Stimulated activated CD4-positive, alpha-beta T cell treated with anti-CD3 and anti-CD28 coated beads, Interleukin-15, amount 100 ng/mL, for 48 hours (primary cell): ENCODE measurements around the gene RUNX1.
"Not testable (repeated sequence)": the region's sequence is repeated elsewhere in the genome, so short reads cannot be mapped to it uniquely, and the experiment has no call there.

Source experiments
- DNase-seq, 2 donors: peaks; one replicate each; pipeline ENCODE4 v3.0.0-alpha.2; 2020; ENCODE audit warnings: low read depth in 2 of 2

Gene RUNX1

DNA sequence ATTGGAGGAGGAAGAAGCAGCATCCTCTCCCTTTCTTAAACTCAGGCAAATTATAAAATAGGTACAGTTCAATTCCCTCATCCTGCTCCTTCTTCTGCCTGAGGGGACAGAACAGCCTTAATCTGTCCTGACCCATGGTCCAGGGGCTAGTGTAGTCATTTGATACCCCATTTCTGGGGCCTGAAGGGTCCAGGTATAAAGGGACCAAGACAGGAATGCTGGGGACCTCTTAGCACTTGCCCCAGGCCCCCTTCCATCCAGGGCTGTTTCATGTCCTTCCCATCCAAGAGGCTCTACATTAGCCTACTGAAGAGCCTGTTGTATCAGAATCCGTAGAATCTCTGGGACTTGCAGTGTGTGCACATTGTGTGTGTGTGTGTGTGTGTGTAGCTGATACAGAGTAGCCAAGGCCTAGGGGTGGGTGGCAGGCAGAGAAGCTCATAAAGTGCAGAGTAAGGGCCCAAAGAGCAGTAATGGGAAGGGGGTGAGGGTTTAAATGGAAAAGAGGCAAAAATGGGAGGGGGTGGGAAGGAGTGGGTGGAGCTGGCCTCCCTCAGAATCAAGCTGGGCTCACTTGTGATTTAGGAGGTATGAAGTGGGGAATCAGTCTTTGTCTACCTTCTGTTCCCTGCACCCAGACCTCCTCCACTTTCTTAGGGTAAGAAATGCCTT is 32.4 kb downstream of the RUNX1 start:
- no peak for DNase-seq

DNA sequence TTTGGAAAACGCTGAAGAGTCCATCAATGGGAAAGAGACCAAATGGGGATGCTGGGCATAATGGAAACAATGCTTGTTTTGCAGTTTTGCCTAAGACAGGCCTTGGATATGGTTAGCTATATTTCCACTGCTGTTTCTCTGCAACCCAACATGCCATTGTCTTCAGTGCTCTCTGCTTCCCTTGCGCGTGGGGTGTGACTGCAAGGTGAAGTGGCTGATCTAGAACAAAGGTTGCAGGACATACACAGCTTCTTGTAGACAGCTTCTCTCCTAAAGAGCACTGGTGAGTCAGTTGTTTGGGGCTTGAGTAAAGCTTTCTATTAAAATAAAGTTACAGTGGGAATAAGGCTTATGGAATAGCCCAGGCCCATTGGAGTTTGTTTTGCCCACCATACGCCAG is 33.0 kb downstream of the RUNX1 start:
- DNase-seq, result no peak

DNA sequence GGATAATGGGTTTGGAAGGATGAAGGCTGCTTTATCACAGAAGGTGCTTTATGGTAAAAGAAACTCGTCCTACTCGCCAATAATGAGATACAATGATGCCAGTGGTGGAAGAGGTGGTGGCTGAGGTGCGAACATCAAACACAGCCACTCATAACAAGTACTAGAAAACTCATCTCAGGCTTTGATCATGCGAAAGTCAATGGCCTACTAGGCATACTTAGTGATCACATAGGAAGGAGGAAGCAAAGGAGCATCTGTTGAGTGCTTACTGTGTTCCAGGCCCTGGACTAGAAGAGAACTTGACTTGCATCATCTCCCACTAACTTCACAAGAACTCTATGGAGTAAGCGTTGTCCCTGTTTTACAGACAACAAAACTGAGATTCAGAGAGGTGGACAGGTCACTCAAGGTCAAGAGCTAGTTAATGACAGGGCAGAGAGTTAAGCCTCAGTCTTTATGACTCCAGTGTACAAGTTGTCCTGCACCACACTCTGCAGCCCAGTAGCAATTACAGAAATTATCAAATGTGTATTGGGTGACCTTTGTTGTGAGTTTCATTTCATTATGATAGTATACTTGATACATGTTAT is 33.6 kb downstream of the RUNX1 start:
- DNase-seq, result no peak

DNA sequence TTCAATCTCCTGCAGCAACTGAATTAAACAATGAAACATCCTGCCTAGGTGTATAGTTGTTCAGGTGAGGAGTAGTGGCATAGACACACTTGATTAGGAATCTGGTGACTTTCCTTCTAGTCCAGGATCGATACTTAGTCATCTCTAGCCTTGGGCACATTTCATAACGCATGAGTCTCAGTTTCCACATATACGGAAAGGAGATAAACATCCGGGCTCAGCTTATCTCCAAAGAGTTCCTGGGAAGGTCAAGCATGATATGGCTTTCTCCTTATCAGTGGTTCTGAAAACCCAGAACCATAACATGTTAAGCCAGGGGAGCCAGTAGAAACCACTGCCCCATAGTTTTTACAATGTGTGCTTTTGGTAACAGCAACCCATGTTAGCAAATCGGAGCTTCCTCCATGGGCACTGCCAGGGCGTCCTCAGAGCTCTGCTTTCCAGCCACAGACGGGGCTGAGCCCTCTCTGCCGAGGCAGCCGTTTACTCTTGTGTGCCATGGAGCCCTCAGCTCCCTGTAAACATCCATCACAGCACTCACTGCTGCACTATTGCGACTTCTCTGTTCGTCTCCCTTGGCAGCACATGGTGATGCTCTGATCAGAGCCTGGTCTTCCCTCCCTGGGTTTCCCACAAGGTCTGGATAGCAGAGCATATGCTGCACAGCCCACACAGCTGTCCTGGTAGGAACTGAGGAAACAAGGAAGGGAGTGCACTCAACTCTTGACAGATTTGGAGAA is 34.6 kb downstream of the RUNX1 start:
- no peak for DNase-seq

DNA sequence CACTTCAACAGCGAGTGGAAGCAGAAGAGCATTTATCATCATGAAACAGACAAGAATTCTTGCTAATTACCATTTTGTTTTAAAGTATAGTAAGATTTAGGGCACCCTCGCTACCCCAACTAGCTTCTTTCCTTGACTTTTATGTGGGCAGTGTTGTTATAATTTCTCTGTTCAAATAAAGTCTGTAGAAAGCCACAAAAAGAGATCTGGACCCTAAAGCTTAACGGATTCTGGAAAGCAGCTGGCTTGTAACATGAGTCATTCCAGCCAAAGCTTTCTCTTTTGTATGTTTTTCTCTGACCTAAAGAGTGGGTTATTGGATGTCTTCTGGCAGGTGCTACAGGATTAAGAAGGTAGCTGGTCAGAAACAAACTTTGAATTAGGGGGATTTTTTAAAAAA is 37.4 kb downstream of the RUNX1 start:
- DNase-seq, result no peak

DNA sequence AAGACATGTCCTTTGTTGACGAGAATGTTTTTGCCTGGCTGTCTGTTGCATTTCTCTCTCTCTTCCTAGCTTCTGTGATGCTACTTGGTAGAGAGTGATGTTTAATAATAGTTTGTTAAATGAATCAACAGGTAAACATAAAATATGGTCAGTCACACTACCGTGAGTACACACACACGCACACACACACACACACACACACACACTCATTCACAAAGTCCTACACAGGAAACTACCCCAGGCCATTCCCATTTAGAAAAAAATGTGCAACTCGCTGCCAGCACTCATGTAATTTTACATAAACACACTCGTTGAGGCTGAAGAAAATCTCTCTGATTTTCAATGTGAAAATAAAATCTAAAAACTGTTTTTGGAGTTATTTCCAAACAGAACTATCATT is 38.7 kb downstream of the RUNX1 start:
- DNase-seq, result no peak

DNA sequence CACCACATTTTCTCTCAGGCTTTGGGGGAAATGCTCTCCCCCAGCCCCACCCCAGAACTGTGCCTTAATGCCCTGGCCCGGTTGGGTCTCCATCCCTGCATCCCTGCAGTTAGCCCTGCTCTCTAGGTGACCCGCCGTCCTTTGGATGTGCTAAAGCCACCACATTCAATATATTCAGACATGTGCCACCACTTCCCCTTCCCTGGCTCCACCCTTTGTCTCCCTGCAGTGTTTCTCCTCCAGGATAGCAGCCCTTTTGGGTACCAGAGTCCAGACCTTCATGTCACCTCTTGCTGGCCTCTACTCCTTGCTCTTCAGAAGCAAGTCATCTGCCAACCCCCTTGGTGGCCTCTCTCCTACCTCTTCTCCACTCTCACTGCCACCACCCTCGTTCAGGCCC is 41.8 kb downstream of the RUNX1 start:
- DNase-seq, result no peak

DNA sequence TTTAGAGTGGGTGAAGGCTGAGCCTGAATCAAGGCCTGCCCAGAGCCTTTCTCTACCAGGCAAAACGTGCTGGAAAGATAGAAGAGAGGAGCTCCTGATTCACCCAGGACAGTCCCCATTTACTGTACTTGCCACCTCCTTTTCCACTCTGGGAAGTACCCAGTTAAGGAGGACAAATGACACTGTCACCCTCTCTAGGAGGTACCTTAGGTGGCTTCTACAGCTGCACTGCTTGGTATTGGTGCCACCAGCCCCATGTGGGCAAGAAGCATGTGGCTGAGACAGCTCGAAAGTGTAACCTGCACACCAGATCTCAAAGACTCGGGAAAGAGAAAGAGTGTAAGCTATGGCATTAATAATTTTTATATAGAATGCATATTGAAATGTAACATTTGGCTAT is 42.3 kb downstream of the RUNX1 start:
- DNase-seq, result no peak

DNA sequence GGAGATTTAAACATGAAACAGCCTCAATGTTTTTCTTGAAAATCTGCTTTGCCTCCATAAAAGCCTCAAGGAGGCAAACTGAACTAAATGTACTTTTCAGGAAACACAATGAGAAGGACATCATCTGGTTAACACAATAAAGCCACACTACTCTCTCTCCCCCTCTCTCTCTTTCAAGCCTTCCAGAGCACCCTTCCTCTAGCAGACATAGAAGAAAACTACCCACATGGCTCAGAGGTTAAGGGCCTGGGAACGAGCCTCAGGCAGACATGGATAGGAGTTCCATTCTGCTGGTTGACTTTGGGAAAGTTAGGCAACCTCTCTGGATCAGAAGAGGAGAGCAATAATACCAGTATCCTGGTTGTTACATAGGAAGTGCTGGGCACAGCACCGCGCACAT is 42.9 kb downstream of the RUNX1 start:
- no peak for DNase-seq

DNA sequence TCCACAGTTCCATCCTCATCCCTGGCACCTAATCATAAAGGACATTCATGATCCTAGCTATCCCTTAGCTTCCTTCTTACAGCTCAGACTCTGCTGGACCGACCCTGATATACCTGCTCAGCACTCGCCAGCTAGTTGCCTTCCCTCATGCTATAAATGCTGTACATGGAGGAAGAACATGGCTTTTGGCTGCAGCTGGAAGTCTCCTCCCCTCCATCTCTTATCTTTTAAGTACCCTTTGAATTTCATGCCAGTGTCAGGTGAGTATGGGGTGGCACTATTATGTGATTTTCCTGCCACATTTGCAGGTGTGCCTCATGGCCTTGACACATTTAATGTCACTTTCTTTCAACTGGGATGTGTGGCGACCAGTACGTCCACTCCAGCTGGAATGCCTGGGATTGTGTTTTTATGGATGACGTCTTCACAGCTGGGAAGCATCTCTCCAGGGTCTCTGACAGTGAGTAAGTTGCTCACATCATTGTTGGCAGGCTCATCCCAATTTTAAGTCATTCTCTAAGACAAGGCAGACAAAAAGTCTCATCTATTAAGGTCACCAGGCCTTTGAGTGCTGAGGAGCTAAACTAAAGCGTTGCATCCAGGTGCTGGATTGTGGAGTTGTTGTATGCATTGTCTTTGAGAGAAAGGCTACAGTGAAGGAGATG is 43.4 kb downstream of the RUNX1 start:
- DNase-seq, result no peak

DNA sequence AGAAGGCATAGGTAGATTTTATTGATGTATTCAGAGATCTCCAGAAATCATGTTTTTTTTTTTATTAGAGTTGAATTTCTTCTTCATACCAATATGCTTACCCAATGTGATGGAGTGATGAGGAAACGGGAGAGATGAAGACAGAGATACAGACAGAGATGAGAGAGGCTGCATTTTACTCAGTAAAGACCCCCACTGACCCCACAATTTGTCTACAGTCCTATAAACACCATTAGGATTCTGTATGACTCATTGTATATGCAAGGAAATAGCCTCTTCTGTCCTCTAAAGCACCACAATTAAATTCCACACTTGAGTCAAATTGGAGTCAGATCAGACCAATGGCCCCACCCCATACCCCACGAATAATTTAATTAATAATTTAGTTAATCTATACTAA is 44.0 kb downstream of the RUNX1 start:
- no peak for DNase-seq

DNA sequence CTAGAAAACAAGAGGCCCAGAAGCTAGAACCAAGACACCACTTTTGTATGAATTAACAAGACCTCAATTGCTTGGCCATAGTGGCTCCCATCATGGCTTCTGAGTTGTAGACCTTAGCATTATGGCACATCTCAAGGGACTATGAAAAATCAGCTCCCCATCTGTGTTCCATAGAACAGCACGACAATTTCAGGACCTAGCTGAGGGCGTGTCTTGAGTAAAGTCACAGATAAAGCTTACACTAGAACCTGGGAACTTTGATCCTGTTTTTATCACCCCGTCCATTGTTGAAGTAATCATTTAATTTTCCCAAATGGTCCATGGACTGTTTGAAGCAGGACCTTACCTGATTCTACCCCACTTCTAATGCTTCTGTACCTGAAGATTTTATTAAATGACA is 44.8 kb downstream of the RUNX1 start:
- DNase-seq, result no peak

DNA sequence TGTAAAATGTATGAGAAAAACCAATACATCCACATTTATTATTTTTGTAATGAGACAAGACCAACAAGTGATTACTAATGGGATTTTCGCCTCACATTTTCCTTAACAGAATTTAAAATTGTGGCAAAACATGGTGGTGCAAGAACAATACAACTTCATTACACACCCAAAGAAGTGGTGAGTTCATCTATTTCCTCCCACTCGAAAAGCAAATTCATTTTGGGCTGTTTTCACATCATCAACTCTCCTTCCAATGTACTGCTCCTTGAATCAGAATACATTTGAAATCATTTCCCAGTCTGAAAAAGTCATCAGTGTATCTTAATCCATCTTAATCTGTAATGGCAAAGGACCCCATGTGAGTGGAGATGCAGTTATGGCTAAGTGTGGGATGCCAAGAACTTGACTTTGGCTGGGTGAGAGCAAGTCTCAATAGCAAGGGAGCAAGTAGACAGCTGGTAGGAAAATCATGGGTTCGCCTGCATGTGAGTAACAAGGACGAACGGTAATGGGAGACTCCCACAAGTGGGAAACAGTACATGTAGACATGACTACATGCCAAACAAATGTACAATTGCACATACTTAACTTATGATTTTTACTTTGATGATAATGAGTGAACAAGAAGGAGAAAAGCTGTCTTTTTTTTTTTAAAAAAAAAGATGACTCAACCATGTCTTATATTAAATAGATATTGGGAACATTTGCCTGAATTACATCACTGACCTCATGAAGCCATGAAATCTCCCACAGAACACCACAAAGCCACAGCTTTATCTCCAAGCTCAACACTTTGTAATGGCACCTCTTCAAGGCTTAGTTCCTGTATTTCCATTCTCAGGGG is 46.0 kb downstream of the RUNX1 start:
- no peak for DNase-seq

DNA sequence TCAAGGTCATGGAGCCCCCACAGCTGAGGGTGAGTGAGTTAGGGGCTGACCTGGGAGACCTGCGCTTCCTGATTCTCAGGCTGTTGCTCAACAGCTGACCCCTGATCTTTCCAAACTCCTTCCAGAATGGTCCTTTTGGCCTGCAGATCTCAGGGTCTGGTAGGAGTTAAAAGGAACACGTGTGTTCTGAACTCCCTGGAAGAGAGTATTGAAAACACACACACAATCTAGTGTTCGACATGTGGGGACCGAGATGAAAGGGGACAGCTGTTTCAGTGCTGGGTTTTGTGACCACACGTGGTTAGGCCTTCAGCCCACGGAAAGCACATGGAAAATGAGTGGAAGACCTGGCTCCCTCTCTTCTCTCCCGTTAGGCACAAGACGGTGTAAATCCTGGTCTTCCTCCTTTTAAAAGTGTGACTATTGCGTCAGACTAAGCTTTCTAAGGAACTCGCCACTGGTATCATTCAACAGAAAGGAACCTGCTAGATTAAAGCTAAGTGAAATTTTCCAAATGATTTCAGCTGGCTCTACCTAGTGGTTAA is 49.6 kb downstream of the RUNX1 start:
- no peak for DNase-seq

DNA sequence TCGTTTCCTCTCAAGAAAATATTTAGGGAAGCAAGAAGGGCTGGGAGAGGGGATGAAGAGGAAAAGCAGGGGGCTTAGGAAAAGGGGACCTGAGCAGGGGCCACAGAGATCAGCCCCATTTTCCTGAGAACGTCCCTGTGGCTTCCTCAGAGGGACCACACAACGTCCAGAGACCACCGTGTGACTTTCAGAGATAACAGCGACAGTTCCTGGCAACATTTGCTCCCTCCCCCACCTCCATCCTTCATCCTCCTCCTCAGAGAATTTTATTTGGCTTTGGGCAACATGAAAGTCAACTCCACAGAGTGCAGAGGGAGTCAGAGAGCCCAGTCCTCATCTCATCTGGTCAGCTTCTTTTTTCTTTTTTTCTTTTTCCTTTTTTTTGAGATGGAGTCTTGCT is 50.9 kb downstream of the RUNX1 start:
- DNase-seq, result no peak

DNA sequence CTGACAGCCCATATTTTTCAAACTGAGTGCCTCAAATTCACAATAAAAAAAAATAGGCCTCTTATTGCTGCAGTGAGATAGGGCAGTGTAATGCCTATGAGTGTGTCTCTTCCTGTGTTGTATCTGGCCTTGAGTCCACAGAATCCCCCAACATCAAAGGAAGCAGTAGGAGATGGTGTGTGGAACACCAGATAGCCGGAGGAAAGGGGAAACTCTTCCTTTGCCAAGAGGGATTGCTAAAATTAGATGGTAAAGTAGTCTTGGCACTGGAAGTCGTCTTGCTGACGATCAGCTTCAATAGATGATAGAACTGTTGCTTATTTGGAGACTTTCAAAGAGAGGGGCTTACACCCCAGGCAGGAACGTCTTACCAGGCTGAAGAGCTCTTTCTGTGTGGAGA is 51.8 kb downstream of the RUNX1 start:
- DNase-seq, result no peak

DNA sequence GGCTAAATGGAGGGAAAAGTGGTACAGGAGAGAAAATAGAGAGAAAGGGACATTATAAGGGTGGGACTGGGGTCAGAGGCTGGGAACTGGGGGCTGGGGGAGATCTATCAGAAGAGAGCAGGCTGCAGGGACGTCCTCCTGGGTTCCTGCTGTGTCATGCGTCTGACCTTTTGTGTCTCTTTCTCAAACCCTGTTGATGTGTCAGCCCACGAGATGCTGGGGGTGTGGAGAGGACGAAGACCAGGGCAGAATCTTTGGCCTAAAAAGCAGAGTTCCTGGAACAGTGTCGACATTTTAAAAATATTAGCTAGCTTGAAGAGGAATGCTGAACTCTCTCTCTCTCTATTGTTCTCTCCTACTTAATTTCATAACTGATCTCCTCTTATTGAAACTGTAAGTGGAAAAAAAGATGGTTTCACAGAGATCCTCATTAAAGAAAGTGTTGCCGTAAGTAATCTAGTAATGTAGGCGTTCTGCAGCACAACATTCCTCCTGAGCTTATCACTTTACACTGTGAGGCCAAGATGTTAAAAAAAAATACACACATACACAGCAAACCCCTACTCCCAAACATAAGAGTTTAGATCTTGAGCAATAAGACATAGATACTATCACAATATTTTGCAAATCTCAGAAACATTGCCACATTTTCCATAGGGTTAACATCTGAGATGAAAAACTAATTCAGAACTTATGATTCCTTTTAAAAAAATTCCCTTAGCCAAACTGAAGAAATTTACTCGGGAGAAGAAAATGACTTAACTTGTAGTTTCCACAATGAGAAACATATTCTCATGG is 52.6 kb downstream of the RUNX1 start:
- no peak for DNase-seq

DNA sequence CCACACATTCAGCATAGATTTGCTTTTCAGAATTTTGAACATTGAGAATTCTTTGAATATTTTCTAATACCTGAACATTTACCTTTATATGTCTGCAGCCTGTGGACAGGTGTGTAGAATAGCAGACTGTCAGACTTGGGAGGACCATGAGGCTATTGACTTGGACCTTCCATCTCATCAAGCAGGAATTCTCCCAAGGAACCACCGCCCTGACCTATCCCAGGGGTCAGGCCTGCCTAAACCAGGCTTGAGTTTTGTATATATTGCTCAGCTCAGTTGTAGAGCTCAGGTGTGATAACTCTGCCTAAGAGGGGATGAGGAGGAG is 53.2 kb downstream of the RUNX1 start:
- DNase-seq, result no peak

DNA sequence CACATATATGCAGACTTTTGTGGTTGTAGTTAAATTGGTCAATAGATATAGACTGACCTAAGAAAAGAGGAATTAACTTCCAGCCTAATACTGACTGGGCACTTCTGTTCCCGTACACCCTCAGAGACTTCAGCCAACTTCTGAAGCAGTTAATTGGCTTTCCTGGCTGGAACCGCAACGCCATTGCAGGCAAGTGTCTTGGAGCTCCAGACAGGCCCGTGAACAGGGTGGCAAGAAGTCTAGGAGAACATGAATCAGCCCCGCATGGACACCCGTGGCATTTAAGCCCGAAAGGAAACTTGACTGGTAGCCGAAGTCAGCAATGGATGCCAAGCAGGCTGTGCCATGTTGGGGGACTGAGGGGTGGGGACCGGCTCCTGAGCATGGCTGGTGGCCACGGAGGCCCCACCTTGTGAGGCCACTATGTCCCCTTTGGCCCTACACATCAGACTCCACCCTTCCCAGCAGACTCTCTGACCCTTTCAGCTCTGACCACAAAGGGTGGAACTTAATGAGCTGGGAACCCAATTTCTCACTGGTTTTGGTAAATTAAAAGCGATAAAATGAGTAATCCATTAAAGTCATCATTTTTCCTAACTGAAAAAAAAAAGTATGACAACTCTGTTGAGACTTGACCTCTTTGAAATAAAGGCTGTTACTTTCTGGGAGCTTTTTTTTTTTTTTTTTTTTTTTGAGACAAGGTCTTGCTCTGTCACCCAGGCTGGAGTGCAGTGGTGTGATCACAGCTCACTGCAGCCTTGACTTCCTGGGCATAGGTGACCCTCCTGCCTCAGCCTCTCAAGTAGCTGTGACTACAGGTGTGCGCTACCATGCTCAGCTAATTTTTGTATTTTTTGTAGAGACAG is 54.1 kb downstream of the RUNX1 start:
- no peak for DNase-seq

DNA sequence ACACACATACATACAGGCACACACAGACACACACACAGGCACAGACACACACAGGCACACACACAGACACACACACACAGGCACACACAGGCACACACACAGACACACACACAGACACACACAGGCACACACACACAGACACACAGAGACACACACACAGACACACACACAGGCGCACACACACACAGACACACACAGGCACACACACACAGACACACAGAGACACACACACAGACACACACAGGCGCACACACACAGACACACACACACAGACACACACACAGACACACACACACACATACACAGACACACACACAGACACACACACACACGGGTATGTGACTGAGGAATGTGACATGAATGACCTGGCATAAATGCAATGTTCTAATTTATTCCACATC is 55.6 kb downstream of the RUNX1 start:
- DNase-seq, result not testable (repeated sequence)
